ENCODE results near the gene CEP70. TPM values are rescaled to one million over a fixed set of nuclear protein-coding genes. Genes with fewer than 3 reads are reported as not detected.

CEP70 gene
- total and polyA plus RNA-seq, 2 experiments from 2014 or later, result 7.6 to 7.8 TPM

- no peaks in the 10 kb centered on the region for H3K9me3 ChIP-seq (ENCODE audit: low read depth)
- H3K4me2 ChIP-seq (ENCODE audit: unreplicated experiment), result no peak overlapping the region
- H3F3A ChIP-seq (ENCODE audit: insufficient read depth), result no peaks in the 10 kb centered on the region
- no peaks in the 10 kb centered on the region for H3K36me3 ChIP-seq (ENCODE audit: low read depth)
- H3K9me2 ChIP-seq (ENCODE audit: insufficient read depth), result no peaks in the 10 kb centered on the region
- H3K9ac ChIP-seq, result no peak overlapping the region
- no peak for TF ChIP-seq EZH2 (IDR thresholded peaks at IDR 0.05; ENCODE audit: insufficient read depth, poor library complexity, severe bottlenecking)
- no peak for TF ChIP-seq EZH2phosphoT487 (IDR thresholded peaks at IDR 0.05; ENCODE audit: insufficient read depth, low read depth)
- H3K27me3 ChIP-seq (replicated peaks; ENCODE audit: insufficient read depth), result no peaks in the 10 kb centered on the region
- H3K79me2 ChIP-seq (ENCODE audit: insufficient read depth), result no peaks in the 10 kb centered on the region
- no peak overlapping the region for H2AFZ ChIP-seq
- no peak overlapping the region for H3K4me3 ChIP-seq
- WGBS, 2 experiments (ENCODE audit: low coverage in 1 of 2, low lambda C conversion rate in 2 of 2, missing lambda C conversion rate in 2 of 2), result 99 to 100% methylated on average over 8 of the region's 8 CpGs
- no peak for DNase-seq
- in situ Hi-C loops (cut with MboI), result loop anchor here (25.0 kb wide), 1 partner anchor 439 kb away; no protein-coding TSS in a partner anchor
- H4K20me1 ChIP-seq (ENCODE audit: insufficient read depth), result no peaks in the 10 kb centered on the region
- no peak overlapping the region for H3K27ac ChIP-seq
- no peaks in the 10 kb centered on the region for H3K4me1 ChIP-seq (ENCODE audit: insufficient read depth)
Observed at GRCh38 chr3:138473391-138473790, 120.7 kb downstream of the CEP70 start.

- no peaks in the 10 kb centered on the region for H3K79me2 ChIP-seq (ENCODE audit: insufficient read depth)
- no peak overlapping the region for H3K9ac ChIP-seq
- H3K36me3 ChIP-seq (ENCODE audit: low read depth), result no peaks in the 10 kb centered on the region
- H3K9me2 ChIP-seq (ENCODE audit: insufficient read depth), result no peaks in the 10 kb centered on the region
- no peak overlapping the region for H2AFZ ChIP-seq
- no peak for DNase-seq
- H3K4me2 ChIP-seq (ENCODE audit: unreplicated experiment), result no peak overlapping the region
- no peak overlapping the region for H3K27ac ChIP-seq
- H3K27me3 ChIP-seq (replicated peaks; ENCODE audit: insufficient read depth), result no peaks in the 10 kb centered on the region
- no peaks in the 10 kb centered on the region for H3F3A ChIP-seq (ENCODE audit: insufficient read depth)
- H3K4me1 ChIP-seq (ENCODE audit: insufficient read depth), result no peaks in the 10 kb centered on the region
- 90 to 91% methylated on average over 8 of the region's 8 CpGs for WGBS, 2 experiments (ENCODE audit: low coverage in 1 of 2, low lambda C conversion rate in 2 of 2, missing lambda C conversion rate in 2 of 2)
- no peaks in the 10 kb centered on the region for H3K9me3 ChIP-seq (ENCODE audit: low read depth)
- TF ChIP-seq EZH2phosphoT487 (IDR thresholded peaks at IDR 0.05; ENCODE audit: insufficient read depth, low read depth) (no peak), EZH2 (IDR thresholded peaks at IDR 0.05; ENCODE audit: insufficient read depth, poor library complexity, severe bottlenecking) (no peak)
- in situ Hi-C loops (cut with MboI), result loop anchor here (25.0 kb wide), 1 partner anchor 440 kb away; no protein-coding TSS in a partner anchor
- H3K4me3 ChIP-seq, result no peak overlapping the region
- no peaks in the 10 kb centered on the region for H4K20me1 ChIP-seq (ENCODE audit: insufficient read depth)
Observed at GRCh38 chr3:138472141-138472825, 121.8 kb downstream of the CEP70 start.

DNA sequence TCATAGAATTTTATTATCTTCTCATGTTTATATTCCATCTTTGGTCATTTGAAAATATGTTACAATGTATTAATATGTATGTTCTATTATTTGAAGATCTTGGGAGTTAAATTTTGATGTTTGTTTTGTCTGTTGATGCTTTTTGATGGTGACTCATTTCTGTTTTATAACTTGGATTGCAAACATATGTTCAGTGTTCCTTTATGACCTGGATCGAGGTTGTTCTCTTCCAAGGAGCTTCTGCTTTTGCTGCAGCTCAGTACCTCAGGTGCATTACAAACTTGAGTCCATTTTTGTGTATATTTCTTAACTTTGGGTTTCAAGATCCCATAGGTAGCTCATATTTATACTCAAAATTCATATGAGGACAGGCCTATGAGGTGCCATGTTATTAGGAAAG is 122.6 kb downstream of the CEP70 start:
- no peaks in the 10 kb centered on the region for H3K36me3 ChIP-seq (ENCODE audit: low read depth)
- H3K9me2 ChIP-seq (ENCODE audit: insufficient read depth), result no peaks in the 10 kb centered on the region
- H3K4me2 ChIP-seq (ENCODE audit: unreplicated experiment), result no peak overlapping the region
- WGBS, 2 experiments (ENCODE audit: low coverage in 1 of 2, low lambda C conversion rate in 2 of 2, missing lambda C conversion rate in 2 of 2), result 10 to 28% methylated on average over 1 of the region's 1 CpG
- no peaks in the 10 kb centered on the region for H3F3A ChIP-seq (ENCODE audit: insufficient read depth)
- H2AFZ ChIP-seq, result no peak overlapping the region
- TF ChIP-seq EZH2 (IDR thresholded peaks at IDR 0.05; ENCODE audit: insufficient read depth, poor library complexity, severe bottlenecking), result no peak
- TF ChIP-seq EZH2phosphoT487 (IDR thresholded peaks at IDR 0.05; ENCODE audit: insufficient read depth, low read depth), result no peak
- DNase-seq, result no peak
- no peaks in the 10 kb centered on the region for H3K4me1 ChIP-seq (ENCODE audit: insufficient read depth)
- H3K9ac ChIP-seq, result no peak overlapping the region
- H3K9me3 ChIP-seq (ENCODE audit: low read depth), result no peaks in the 10 kb centered on the region
- H3K27ac ChIP-seq, result no peak overlapping the region
- in situ Hi-C loops (cut with MboI), result loop anchor here (25.0 kb wide), 1 partner anchor 441 kb away; no protein-coding TSS in a partner anchor
- H3K79me2 ChIP-seq (ENCODE audit: insufficient read depth), result no peaks in the 10 kb centered on the region
- no peaks in the 10 kb centered on the region for H4K20me1 ChIP-seq (ENCODE audit: insufficient read depth)
- H3K4me3 ChIP-seq, result no peak overlapping the region
- no peaks in the 10 kb centered on the region for H3K27me3 ChIP-seq (replicated peaks; ENCODE audit: insufficient read depth)

DNA sequence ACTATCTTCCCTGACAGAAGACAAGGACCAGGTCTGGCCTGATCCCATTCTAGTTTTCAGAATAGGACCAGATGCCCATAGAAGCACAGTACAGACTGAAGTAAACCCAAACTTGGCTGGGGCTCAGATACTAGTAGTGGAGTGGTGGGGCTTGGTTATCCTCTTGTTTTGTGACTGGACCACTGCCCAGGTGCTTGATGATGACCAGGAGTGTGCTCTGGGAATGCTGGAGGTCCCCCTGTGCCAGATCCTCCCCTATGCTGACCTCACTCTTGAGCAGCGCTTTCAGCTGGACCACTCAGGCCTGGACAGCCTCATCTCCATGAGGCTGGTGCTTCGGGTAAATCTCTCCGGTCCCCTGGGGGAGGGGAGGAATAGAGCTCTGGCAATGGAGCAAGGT is 123.4 kb downstream of the CEP70 start:
- H3K79me2 ChIP-seq (ENCODE audit: insufficient read depth), result no peaks in the 10 kb centered on the region
- no peaks in the 10 kb centered on the region for H3K27me3 ChIP-seq (replicated peaks; ENCODE audit: insufficient read depth)
- no peaks in the 10 kb centered on the region for H3K9me2 ChIP-seq (ENCODE audit: insufficient read depth)
- no peak overlapping the region for H3K9ac ChIP-seq
- H3K4me2 ChIP-seq (ENCODE audit: unreplicated experiment), result no peak overlapping the region
- no peaks in the 10 kb centered on the region for H3K4me1 ChIP-seq (ENCODE audit: insufficient read depth)
- in situ Hi-C loops (cut with MboI), result loop anchor here (25.0 kb wide), 1 partner anchor 442 kb away; no protein-coding TSS in a partner anchor
- H3K4me3 ChIP-seq, result no peak overlapping the region
- 58 to 83% methylated on average over 2 to 3 of the region's 3 CpGs for WGBS, 2 experiments (ENCODE audit: low coverage in 1 of 2, low lambda C conversion rate in 2 of 2, missing lambda C conversion rate in 2 of 2)
- no peak for TF ChIP-seq EZH2 (IDR thresholded peaks at IDR 0.05; ENCODE audit: insufficient read depth, poor library complexity, severe bottlenecking)
- TF ChIP-seq EZH2phosphoT487 (IDR thresholded peaks at IDR 0.05; ENCODE audit: insufficient read depth, low read depth), result no peak
- no peak overlapping the region for H3K27ac ChIP-seq
- no peaks in the 10 kb centered on the region for H3K9me3 ChIP-seq (ENCODE audit: low read depth)
- H4K20me1 ChIP-seq (ENCODE audit: insufficient read depth), result no peaks in the 10 kb centered on the region
- no peaks in the 10 kb centered on the region for H3K36me3 ChIP-seq (ENCODE audit: low read depth)
- H3F3A ChIP-seq (ENCODE audit: insufficient read depth), result no peaks in the 10 kb centered on the region
- no peak overlapping the region for H2AFZ ChIP-seq
- no peak for DNase-seq

Measured in GM23248 (cell line).